NOMO-1 treated with dmso at 0.1 percent for 144 hours (cell line): ENCODE results near the gene TMEM95.
"Not testable (repeated sequence)": the region's sequence is repeated elsewhere in the genome, so short reads cannot be mapped to it uniquely, and the experiment has no call there.

Source experiments
- DNase-seq: peaks from one replicate; lab custom pipeline; 2025; ENCODE audit not compliant: unreplicated experiment; lab: John Stamatoyannopoulos, UW

The TMEM95 gene

GRCh38 chr17:7346761-7347614 lies 8.0 kb upstream of the TMEM95 start:
- no peak for DNase-seq

- DNase-seq, result no peak
Measured at GRCh38 chr17:7347630-7348477, 7.1 kb upstream of the TMEM95 start.

GRCh38 chr17:7348478-7349242 lies 6.3 kb upstream of the TMEM95 start:
- DNase-seq, result no peak

- peak; percentile 30 for DNase-seq
Measured at GRCh38 chr17:7351665-7352502, 3.1 kb upstream of the TMEM95 start, which contains the start of gene KCTD11. Gene KCTD11, plus strand, starts transcription at chr17:7352162.

GRCh38 chr17:7352503-7352889 lies 2.5 kb upstream of the TMEM95 start:
- no peak for DNase-seq

GRCh38 chr17:7352910-7353635 lies 1.9 kb upstream of the TMEM95 start:
- no peak for DNase-seq

- no peak for DNase-seq
Measured at GRCh38 chr17:7354262-7354843, 603 bp upstream of the TMEM95 start.

- no peak for DNase-seq
Measured at GRCh38 chr17:7355573-7355972, 617 bp downstream of the TMEM95 start.

GRCh38 chr17:7356072-7356549 lies 1.2 kb downstream of the TMEM95 start:
- peak; percentile 38 for DNase-seq

GRCh38 chr17:7356756-7357155 lies 1.8 kb downstream of the TMEM95 start:
- DNase-seq, result no peak

GRCh38 chr17:7357381-7357780 lies 2.4 kb downstream of the TMEM95 start:
- DNase-seq, result no peak

GRCh38 chr17:7361906-7362305 lies 7.0 kb downstream of the TMEM95 start:
- DNase-seq, result no peak

GRCh38 chr17:7363311-7363710 lies 8.4 kb downstream of the TMEM95 start:
- DNase-seq, result no peak

- not testable (repeated sequence) for DNase-seq
Measured at GRCh38 chr17:7365963-7366362, 11.0 kb downstream of the TMEM95 start.

- DNase-seq, result no peak
Measured at GRCh38 chr17:7367083-7367482, 12.1 kb downstream of the TMEM95 start.

- DNase-seq, result no peak
Measured at GRCh38 chr17:7367918-7368598, 13.1 kb downstream of the TMEM95 start.

GRCh38 chr17:7368599-7368994 lies 13.6 kb downstream of the TMEM95 start:
- not testable (repeated sequence) for DNase-seq

- DNase-seq, result no peak
Measured at GRCh38 chr17:7369825-7370224, 14.9 kb downstream of the TMEM95 start.

GRCh38 chr17:7370853-7371252 lies 15.9 kb downstream of the TMEM95 start:
- no peak for DNase-seq
